GM13976 (cell line): ENCODE results near the gene DUSP15.
A peak's percentile ranks its signal among the peaks of the same experiment; 100 is the strongest.

Experiments used
- DNase-seq: peaks from one replicate; pipeline ENCODE4 v3.0.0; 2012; ENCODE audit warnings: low spot score
- CTCF ChIP-seq: IDR thresholded peaks from 2 replicates; pipeline ENCODE4 v1.5.1; 2012; ENCODE audit warnings: borderline replicate concordance, mild to moderate bottlenecking; ENCODE audit not compliant: insufficient read depth; ENCODE audit errors: extremely low read depth, missing control alignments, control extremely low read depth
- in situ Hi-C: fragments of 300-500 bp; cut with MboI; formaldehyde crosslinking; loops from one replicate; pipeline ENCODE4 v1.12.0; 2022; ENCODE audit warnings: low sequenced_read_pairs, mixed read lengths, inconsistent platforms; ENCODE audit not compliant: unreplicated experiment

The DUSP15 gene

DNA sequence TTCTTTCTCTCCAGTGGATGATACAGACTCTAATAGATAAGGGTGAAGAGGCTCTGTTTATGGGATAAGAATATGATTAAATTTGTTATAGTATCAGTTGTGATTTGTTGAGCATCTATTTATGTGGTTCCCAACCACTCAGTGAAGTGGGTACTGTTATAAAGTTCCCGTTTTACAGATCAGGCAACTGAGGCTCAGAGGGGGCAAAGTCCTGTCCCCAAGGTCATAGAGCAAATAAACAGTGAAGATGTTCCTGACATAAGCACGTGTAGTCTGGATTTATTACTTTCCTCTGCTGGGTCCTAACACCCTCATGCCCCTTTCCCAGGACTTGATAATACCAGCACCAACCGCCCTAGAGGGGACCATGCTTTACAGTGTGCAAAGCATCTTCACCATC is 4.1 kb downstream of the DUSP15 start:
- DNase-seq, result no peak

DNA sequence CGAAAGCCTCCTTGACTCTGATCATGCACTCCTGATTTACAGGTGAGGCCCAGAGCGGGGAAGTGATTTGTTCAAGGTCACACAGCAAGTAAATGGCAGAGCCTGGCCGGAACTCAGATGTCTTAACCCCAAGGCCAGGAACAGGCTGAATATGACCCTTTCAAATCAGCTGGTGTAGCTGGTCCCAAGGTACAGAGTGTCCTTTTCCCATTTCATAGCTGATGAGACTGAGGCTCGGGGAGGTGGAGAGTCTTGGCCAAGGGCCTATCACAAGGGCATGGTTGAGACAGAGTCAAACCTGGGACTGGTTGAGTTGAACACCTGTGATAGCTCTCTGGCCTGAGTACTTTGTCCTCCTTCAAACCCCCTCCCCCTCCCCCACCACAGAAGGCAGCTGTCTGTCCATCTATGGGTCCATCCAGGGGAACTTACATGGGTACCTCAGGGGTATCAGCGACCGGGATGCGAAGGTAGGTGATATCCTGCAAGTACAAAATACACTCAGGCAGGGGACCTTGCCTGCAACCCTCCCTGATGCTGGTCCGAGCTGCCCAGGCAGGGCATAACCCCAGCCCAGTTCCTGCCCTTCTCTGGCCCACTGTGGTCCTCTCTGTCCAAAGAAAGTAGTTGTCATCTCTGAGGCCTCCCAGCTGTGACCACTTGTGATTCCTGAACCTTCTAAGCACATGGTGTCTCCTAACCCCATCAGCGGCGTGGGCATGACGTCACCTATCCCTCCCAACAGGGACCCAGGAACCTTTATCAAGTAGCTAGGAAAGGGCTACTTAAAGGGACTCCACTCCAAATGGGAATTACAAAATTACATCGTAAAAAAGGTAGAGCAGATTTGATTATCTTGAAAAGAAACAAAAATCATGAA is 5.6 kb downstream of the DUSP15 start:
- TF ChIP-seq CTCF, result no peak
- in situ Hi-C loops, result no loop called here
- DNase-seq, result no peak

More for the DNA sequence above, 4.1 kb downstream of the DUSP15 start:
- in situ Hi-C loops, result no loop called here
- no peak for TF ChIP-seq CTCF

- in situ Hi-C loops, result no loop called here
- TF ChIP-seq CTCF, result no peak
- DNase-seq, result peak; percentile 10
Measured at GRCh38 chr20:31863296-31864085, 6.8 kb downstream of the DUSP15 start.

DNA sequence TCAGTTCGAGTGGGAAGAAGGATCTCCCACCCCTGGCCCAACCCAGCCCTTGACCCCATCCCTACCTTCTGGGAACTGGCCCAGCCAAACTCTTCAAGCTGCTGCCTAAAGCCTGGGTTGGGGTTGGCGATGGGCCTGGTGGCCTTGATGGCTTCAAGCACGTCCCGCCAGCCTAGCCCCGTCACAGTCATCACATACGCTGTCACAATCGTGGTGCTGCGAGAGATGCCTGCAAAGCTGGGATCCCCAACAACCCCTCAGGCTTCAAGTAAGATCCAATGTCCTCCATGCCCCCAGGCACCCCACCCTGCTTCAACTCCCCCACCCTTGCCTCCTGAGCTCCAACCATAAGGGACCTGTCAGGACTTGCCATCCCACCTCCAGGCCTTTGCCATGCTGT is 7.8 kb downstream of the DUSP15 start:
- in situ Hi-C loops, result no loop called here
- DNase-seq, result peak; percentile 22
- TF ChIP-seq CTCF, result no peak

DNA sequence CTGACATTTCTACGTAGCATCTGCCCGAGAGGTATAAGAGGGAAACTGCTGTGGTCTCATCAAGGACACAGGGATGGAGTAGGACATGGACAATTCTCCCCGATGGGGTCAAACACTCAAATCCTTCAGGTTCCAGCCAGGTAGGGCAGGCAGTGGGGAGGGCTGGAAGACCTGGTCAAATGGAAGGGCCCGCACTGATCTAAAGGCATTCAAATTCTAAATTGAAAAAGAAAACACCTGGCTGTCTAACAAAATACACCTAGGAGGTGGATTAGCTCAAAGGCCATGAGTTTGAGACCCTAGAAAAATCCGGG is 8.2 kb downstream of the DUSP15 start:
- TF ChIP-seq CTCF, result no peak
- no peak for DNase-seq
- in situ Hi-C loops, result no loop called here

GRCh38 chr20:31861385-31862156 is 8.8 kb downstream of the DUSP15 start:
- DNase-seq, result peak; percentile 96
- no peak for TF ChIP-seq CTCF
- in situ Hi-C loops, result no loop called here
